Measurements from ENCODE around the gene BRCA2.
A peak's percentile ranks its signal among the peaks of the same experiment; 100 is the strongest.

BRCA2 gene

GRCh38 chr13:32415019-32415418 is 99.7 kb downstream of the BRCA2 start:
- no peaks in the 10 kb centered on the region for H3K9me2 ChIP-seq (replicated peaks; ENCODE audit: insufficient read depth, low read length)
- no peaks in the 10 kb centered on the region for H3K79me2 ChIP-seq (ENCODE audit: insufficient read depth, low read length)
- no peaks in the 10 kb centered on the region for H4K20me1 ChIP-seq (ENCODE audit: low read depth, low read length)
- no peak overlapping the region for H2AFZ ChIP-seq (ENCODE audit: low read depth, low read length, severe bottlenecking)
- no peak overlapping the region for H3K9ac ChIP-seq (ENCODE audit: low read length)
- H3K4me3 ChIP-seq (ENCODE audit: insufficient read depth, low read length, poor library complexity, severe bottlenecking), result no peak overlapping the region
- no peak overlapping the region for H3K4me2 ChIP-seq (ENCODE audit: low read depth, low read length, poor library complexity, severe bottlenecking)
- no peaks in the 10 kb centered on the region for H3F3A ChIP-seq (ENCODE audit: insufficient read depth)
- H3K27ac ChIP-seq (ENCODE audit: low read depth, low read length), result no peak overlapping the region
- no peaks in the 10 kb centered on the region for H3K36me3 ChIP-seq (ENCODE audit: low read length)
- H3K27me3 ChIP-seq (ENCODE audit: low read length), result no peaks in the 10 kb centered on the region
- H3K9me3 ChIP-seq (ENCODE audit: insufficient read depth, low read length), result no peaks in the 10 kb centered on the region; the same call in 1 of the 2 replicates
- no peak for TF ChIP-seq EZH2phosphoT487 (conservative IDR thresholded peaks at IDR 0.05; ENCODE audit: low read length)
- peak; percentile 25 for TF ChIP-seq CTCF (IDR thresholded peaks at IDR 0.05; ENCODE audit: insufficient read depth, low read length, poor library complexity, severe bottlenecking)

GRCh38 chr13:32417995-32418394 is 102.7 kb downstream of the BRCA2 start:
- H3K4me2 ChIP-seq (ENCODE audit: low read depth, low read length, poor library complexity, severe bottlenecking), result no peak overlapping the region
- H3K36me3 ChIP-seq (ENCODE audit: low read length), result no peaks in the 10 kb centered on the region
- H3K79me2 ChIP-seq (ENCODE audit: insufficient read depth, low read length), result no peaks in the 10 kb centered on the region
- no peak for TF ChIP-seq EZH2phosphoT487 (conservative IDR thresholded peaks at IDR 0.05; ENCODE audit: low read length)
- TF ChIP-seq CTCF (IDR thresholded peaks at IDR 0.05; ENCODE audit: insufficient read depth, low read length, poor library complexity, severe bottlenecking), result no peak
- no peak overlapping the region for H3K4me3 ChIP-seq (ENCODE audit: insufficient read depth, low read length, poor library complexity, severe bottlenecking)
- H3K27ac ChIP-seq (ENCODE audit: low read depth, low read length), result no peak overlapping the region
- H3K27me3 ChIP-seq (ENCODE audit: low read length), result no peaks in the 10 kb centered on the region
- no peak overlapping the region for H2AFZ ChIP-seq (ENCODE audit: low read depth, low read length, severe bottlenecking)
- H3K9ac ChIP-seq (ENCODE audit: low read length), result no peak overlapping the region
- no peaks in the 10 kb centered on the region; the same call in 1 of the 2 replicates for H3K9me3 ChIP-seq (ENCODE audit: insufficient read depth, low read length)
- H3F3A ChIP-seq (ENCODE audit: insufficient read depth), result no peaks in the 10 kb centered on the region
- H3K9me2 ChIP-seq (replicated peaks; ENCODE audit: insufficient read depth, low read length), result no peaks in the 10 kb centered on the region
- no peaks in the 10 kb centered on the region for H4K20me1 ChIP-seq (ENCODE audit: low read depth, low read length)

GRCh38 chr13:32419862-32420261 is 104.6 kb downstream of the BRCA2 start:
- no peak overlapping the region for H2AFZ ChIP-seq (ENCODE audit: low read depth, low read length, severe bottlenecking)
- no peaks in the 10 kb centered on the region for H3K27me3 ChIP-seq (ENCODE audit: low read length)
- no peak for TF ChIP-seq CTCF (IDR thresholded peaks at IDR 0.05; ENCODE audit: insufficient read depth, low read length, poor library complexity, severe bottlenecking)
- no peak for TF ChIP-seq EZH2phosphoT487 (conservative IDR thresholded peaks at IDR 0.05; ENCODE audit: low read length)
- H3K9me3 ChIP-seq (ENCODE audit: insufficient read depth, low read length), result no peaks in the 10 kb centered on the region; the same call in 1 of the 2 replicates
- H4K20me1 ChIP-seq (ENCODE audit: low read depth, low read length), result no peaks in the 10 kb centered on the region
- no peaks in the 10 kb centered on the region for H3K9me2 ChIP-seq (replicated peaks; ENCODE audit: insufficient read depth, low read length)
- no peaks in the 10 kb centered on the region for H3K79me2 ChIP-seq (ENCODE audit: insufficient read depth, low read length)
- H3K36me3 ChIP-seq (ENCODE audit: low read length), result no peaks in the 10 kb centered on the region
- H3K9ac ChIP-seq (ENCODE audit: low read length), result no peak overlapping the region
- no peaks in the 10 kb centered on the region for H3F3A ChIP-seq (ENCODE audit: insufficient read depth)
- H3K4me2 ChIP-seq (ENCODE audit: low read depth, low read length, poor library complexity, severe bottlenecking), result no peak overlapping the region
- no peak overlapping the region for H3K4me3 ChIP-seq (ENCODE audit: insufficient read depth, low read length, poor library complexity, severe bottlenecking)
- no peak overlapping the region for H3K27ac ChIP-seq (ENCODE audit: low read depth, low read length)

Measured in SU-DHL-6 (cell line).